Transverse colon (tissue), 4 donors: ENCODE data around the gene TMEM52B.

Experiments
- CTCF ChIP-seq, 5 experiments: fragments of 200-600 bp in 3 of 5; fragments of 450-650 bp in 2 of 5; sonication (generic) in 3 of 5; IDR thresholded peaks; 1 replicate in 2 of 5; 2 replicates in 3 of 5; pipeline ENCODE4 v1.5.1; 2016 to 2017; ENCODE audit warnings: antibody characterized with exemption in 5 of 5, inconsistent platforms in 3 of 5, mild to moderate bottlenecking in 2 of 5, moderate library complexity in 1 of 5
- EP300 ChIP-seq: sonication (generic); formaldehyde crosslinking; IDR thresholded peaks from one replicate; pipeline ENCODE4 v1.6.1; 2017; ENCODE audit warnings: antibody characterized with exemption, low read depth
- POLR2A ChIP-seq: fragments of 450-650 bp; IDR thresholded peaks from one replicate; pipeline ENCODE4 v1.6.1; 2016; ENCODE audit warnings: antibody characterized with exemption, mild to moderate bottlenecking, moderate library complexity
- POLR2AphosphoS5 ChIP-seq, 3 donors: sonication (generic); formaldehyde crosslinking; IDR thresholded peaks; one replicate each; pipeline ENCODE4 v1.6.1; 2016; ENCODE audit warnings: antibody characterized with exemption in 3 of 3

DNA sequence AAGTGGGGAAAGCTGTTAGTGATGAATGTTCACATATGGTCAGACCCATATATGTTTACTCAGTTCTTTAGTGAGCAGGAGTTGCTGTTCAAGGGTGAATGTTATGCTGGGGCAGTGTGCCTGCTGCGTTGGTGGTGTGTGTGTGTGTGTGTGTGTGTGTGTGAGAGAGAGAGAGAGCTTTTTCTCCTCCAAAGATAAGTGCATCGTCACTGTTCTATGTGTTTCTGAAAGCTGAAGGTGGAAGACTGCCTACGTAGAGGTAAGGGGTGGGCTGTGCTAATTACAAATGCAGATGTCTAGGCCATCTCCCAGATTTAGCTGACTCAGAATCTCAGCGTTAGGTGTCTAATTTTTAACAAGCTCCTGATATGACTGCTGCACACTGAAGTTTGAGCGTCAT lies 44.4 kb downstream of the TMEM52B start:
- TF ChIP-seq CTCF (IDR thresholded peaks at IDR 0.05): no peak
- TF ChIP-seq POLR2AphosphoS5 (IDR thresholded peaks at IDR 0.05): no peak
- no peak for TF ChIP-seq POLR2A
- TF ChIP-seq EP300: no peak
